Kasumi-1 (cell line): ENCODE data around the gene SPDYE2B.
"Not testable (repeated sequence)": the region's sequence is repeated elsewhere in the genome, so short reads cannot be mapped to it uniquely, and the experiment has no call there.

Source experiments
- DNase-seq, 2 experiments: peaks; one replicate each; lab custom pipeline; 2025; lab: John Stamatoyannopoulos, UW

The SPDYE2B gene, protein sequence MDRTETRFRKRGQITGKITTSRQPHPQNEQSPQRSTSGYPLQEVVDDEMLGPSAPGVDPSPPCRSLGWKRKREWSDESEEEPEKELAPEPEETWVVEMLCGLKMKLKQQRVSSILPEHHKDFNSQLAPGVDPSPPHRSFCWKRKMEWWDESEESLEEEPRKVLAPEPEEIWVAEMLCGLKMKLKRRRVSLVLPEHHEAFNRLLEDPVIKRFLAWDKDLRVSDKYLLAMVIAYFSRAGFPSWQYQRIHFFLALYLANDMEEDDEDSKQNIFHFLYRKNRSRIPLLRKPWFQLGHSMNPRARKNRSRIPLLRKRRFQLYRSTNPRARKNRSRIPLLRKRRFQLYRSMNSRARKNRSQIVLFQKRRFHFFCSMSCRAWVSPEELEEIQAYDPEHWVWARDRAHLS

DNA sequence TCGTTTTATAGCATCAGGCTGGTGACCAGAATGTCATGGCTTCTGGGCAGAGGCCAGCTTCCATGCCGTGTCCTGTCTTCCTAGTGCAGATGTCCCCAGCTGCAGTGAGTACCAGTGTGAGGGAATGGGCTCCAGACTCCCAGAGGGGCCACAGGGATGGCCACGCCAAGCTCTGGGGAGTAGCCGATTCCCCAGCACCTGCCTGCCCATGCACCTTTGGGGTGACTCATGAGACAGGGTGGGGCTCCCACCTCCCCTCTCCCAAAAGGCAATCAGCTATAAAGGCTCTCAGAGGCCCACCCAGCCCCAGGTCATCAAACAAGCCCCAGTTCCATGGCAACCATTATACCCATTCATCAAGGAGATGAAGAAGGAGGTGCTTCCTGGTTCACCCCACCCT is at the start of gene SPDYE2B:
TSS of gene SPDYE2B (plus strand) at position 396 of the 400 bp plus-strand sequence. CDS start 2,030 bp downstream, outside the sequence.
- not testable (repeated sequence) for DNase-seq

DNA sequence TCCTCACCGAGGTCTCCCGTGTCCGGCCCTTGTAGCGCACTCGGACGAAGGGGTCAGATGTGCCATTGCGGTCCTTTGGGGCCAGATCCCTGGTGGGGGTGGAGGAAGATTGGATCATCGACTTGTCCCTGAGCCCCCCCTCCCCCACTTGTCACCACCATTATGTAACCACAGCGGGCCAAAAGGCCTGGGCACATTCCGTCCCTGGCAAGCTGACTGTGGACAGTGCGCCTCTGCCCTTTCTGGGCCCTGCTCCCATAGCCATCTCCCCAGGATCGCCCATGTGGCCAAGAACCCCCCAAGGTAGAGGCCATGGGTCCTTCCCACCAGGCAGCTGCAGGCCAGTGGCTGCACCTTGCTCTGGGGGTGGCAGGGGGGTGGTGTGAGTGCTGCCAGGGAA is 47.8 kb upstream of the SPDYE2B start:
- not testable (repeated sequence) for DNase-seq

DNA sequence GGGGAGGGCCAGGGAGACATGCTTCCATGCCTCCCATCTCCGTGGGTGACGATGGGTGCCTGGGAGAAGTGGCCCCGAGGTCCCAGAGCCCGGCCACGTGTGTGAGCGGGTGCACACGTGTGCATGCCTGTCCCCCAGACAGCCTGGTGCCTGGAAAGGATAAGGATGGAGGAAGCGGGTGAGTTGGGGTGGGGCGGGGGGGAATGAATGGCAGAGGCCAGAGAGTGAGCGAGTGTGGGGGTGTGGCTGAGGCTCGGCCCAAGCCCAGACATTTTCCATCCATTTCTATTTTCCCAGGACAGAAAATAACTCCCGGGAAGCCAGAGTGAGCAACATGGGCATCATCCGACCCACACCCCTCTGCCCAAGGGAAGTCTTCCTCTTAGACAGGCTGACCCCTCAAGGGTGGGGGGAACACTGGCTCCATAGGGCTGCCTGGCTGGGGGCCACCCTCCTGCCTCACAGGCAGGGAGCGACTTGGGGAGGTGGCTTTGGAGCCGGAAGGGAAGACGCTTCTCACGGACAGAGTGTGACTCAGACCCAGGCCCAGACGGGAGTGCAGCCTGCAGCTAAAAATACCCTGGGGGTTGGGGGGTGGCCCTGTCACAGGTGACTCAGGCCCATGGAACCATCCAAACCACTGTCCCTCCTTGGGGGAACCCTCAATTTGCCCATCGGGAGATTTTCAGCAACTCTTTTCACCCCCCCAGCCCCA is 45.5 kb upstream of the SPDYE2B start:
- DNase-seq: not testable (repeated sequence)

DNA sequence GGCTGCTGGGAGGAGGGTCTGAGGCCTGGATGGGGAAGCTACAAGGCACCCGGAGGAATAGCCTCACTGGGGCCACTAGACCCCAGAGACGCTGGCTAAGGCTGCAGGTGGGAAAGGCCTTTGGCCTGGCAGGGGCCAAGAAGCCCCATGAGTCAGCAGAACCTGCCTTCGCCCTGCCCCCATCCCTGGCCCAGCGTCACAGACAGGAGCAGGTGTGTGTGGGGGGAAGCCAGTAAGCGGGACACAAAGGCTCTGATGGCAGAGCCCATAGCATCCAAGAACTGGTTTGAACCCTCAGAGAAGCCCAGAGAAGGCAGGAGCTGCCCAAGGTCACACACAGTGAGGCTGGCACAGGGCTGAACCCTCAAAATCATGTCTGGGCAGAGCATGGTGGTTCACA is 43.3 kb upstream of the SPDYE2B start:
- not testable (repeated sequence) for DNase-seq

DNA sequence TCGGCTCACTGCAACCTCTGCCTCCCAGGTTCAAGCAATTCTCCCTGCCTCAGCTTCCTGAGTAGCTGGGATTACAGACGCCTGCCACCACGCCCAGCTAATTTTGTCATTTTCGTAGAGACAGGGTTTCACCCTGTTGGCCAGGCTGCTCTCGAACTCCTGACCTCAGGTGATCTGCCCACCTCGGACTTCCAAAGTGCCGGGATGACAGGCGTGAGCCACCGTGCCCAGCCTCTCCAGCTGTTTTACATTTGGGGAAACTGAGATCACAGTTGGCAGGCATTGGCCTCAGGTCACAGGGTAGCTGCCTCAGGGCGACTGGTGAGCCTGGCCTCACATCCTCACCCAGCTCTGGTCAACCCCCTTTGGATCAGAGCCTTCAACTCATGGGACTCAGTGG is 40.4 kb upstream of the SPDYE2B start:
- DNase-seq: not testable (repeated sequence)

DNA sequence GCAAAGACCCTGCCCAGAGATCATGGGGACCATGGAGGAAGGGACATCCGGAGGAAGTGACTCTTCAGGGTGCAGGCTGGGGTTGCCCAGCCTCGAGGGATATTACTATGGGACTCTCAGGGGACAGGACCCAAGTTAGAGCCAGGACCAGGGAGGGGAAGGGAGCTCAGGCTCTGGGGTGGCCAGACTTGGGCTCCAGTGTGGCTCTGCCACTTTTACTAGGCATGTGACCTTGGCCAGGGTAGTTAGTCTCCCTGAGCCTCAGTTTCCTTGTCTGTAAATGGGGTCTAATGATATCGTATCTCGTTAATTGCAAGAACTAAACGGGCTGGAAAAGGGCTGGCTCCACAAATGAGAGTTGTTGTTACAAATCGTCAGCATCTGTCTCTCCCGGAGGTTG is 39.7 kb upstream of the SPDYE2B start:
- DNase-seq: not testable (repeated sequence)

DNA sequence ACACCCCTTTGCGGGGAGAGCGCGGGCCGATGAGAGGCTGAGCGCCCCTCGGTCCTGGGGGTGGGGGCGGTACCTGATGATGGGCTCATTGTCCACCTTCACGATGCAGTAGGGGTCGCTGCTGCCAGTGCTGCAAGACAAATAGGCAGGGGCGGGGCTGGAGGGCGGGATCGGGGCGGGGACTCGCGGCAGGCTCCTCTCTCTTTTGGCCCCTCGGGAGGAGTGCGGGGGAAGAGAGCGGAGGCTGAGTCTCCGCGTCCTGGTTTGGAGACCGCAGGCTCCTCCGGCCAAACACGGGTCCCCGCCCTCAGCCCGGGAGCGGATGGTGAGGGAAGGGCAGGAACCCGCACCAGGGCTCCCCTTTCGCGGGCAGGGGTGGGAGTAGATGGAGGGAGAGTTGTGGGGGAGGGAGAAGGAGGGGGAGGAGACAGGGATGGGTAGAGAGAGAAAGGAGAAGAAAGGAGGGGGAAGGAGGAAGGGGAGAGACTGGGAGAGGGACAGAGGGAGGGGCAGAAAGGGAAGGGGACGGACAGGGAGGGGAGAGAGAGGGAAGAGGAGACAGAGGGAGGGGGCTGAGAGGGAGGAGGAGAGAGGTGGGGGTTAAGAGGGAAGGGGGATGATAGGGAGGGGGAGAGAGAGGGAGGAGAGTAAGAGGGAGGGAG is 39.0 kb upstream of the SPDYE2B start:
- not testable (repeated sequence) for DNase-seq

DNA sequence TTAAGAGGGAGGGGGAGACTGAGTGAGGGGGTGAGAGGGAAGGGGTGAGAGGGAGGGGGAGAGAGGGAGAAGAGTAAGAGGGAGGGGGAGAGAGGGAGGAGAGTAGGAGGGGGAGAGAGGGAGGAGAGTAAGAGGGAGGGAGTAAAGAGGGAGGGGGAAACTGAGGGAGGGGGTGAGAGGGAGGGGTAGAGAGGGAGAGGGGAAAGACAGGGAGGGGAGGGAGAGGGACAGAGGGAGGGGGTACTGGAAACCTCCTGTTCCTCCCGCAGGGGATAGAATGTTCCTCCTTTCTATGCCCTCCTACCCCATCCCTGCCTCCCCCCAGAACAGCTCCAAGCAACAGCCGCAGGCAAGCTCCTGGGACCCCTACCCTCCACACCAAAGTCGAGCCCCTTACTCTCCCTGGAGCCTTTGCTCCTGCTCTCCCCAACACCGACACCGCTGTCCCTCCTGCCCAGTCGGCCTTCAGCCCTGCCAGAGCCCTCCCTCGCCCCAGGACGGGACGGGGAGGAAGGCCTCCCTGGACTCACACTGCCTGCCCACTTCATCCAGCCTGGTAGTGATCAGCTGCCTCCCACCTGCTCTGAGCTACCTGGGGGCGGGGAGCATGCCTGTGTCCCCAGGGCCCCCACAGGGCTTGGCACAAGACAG is 38.3 kb upstream of the SPDYE2B start:
- DNase-seq: not testable (repeated sequence)

DNA sequence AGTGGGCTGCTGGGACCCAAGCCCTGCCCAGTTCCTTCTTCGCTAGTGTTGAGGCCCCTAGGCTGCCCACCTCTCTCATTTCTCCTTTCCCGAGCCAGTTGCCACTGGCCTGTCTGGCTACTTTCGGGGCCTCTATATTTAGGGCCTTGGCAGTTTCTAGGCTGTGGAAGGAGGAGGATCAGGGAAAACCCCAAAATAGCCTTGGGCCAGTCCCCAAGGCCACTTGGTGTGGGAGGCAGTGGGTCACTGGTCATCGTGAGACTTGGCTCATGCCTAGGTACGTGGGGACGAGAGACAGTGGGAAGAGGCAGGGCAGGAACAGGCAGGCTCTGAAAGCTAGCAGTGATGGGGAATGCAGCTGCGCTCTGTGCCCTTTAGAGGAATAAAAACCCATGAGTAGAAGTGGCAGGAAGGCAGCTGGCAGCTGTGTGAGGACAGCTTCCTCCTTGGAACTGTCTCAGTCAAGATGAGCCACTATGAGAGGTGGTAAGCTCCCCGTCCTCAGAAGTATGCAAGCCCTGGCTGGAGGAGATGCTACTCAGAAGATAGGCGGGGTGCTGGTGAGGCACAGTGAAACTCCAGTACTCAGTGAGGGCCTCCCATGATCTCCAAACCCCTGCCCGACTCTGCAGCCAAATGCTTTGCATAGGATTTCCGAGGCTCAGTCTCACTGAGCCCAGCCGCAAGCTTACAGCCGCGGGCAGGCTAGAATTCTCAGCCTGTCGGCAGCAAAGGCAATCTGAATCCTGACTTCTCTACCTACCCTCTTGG is 36.4 kb upstream of the SPDYE2B start:
- not testable (repeated sequence) for DNase-seq

DNA sequence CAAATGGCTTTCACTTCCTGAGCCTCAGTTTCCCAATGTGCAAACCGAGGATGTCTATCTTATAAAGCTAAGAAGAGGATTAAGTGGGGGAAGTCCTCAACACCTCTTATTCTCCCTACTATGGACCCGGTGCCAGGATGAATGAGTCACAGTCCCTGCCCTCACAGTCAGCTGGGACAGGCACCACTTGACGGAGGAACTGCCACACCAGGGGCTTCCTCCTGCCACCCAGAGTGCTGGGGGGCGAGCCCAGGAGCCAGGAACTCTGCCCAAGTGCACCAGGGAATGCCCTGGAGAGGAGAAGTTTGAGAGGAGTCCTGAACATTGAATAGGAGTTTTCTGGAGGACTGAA is 35.8 kb upstream of the SPDYE2B start:
- DNase-seq: not testable (repeated sequence)

DNA sequence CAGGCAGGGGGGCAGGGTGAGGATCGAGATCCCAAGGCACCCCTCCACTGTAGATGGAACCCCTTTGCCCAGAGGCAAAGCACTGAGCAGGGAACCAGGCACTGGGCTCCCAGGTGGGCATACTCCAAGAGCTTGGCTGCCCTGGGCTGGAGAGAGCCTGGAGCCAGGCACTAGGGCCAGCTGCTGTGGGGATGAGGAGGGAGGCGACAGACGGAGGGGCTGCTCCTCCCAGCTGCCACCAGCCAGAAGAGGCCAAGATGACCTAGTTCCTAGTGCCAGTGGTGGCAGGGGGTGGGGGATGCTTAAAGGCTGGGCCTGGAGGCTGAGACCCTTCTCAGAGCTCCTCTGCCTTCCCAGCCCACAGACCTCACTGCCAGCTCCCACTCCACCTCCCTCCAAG is 35.2 kb upstream of the SPDYE2B start:
- not testable (repeated sequence) for DNase-seq

DNA sequence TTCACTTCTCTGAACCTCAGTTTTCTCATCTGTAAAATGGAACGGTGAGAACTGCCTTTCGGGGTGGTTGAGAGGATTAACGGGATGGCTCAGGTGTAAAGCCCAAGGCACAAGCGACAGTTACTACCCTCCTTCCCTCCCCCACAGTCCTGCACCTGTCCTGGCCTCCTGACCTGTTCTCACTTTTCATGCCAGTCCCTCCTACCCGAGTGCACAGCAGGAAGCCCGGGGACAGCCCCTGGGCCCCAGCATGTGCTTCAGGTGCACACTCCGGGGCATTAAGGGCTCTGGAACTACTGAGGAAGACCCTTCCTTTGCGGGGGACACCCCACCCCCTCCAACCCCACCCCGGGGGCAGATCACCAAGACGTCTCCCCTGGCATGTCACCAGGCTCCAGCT is 34.2 kb upstream of the SPDYE2B start:
- not testable (repeated sequence) for DNase-seq

DNA sequence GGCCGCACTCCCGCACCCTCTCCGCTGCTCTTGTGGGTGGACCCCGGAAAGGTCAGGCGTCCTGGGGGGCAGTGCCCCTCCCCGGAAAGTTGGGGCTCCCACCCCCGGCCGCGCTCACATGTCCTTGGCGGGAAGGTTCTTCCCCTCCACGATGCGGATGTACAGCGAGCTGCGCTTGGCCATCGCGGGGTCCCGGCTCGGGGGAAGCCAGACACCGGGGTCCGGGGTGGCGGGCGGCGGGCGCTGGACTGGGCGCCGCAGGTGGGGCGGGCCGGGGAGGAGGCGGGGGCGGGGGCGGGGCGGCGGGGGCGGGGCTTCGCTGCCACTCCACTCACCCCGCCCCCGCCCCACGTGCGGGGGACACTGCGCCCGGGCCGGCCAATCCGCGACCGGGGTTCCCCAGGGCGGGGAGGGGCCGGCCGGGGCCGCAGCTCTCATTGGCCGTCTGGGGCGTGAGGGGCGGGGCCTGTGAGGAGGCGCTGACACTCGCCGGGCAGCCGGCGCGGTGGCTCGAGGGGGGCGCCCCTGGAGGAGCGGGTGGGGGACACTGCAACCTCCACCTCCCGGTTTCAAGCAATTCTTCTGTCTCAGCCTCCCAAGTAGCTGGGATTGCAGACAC is 33.5 kb upstream of the SPDYE2B start, which contains the start of gene RASA4:
TSS of gene RASA4 (minus strand) at position 250 of the 619 bp plus-strand sequence. CDS start at position 183, 67 bp downstream.
- DNase-seq: not testable (repeated sequence)

DNA sequence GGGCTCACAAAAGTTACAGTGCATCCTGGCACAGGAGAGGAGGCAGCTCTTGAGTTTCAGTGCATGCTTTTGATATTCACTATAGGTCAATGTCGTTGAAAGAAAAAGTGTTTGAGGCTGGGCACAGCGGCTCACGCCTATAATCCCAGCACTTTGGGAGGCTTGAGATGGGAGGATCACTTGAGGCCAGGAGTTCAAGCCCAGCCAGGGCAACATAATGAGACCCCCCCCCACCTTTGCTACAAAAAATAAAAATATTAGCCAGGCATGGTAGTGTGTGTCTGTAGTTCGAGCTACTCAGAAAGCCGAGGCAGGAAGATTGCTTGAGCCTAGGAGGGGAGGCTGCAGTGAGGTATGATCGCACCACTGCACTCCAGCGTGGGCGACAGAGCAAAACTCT is 32.0 kb upstream of the SPDYE2B start:
- not testable (repeated sequence) for DNase-seq

DNA sequence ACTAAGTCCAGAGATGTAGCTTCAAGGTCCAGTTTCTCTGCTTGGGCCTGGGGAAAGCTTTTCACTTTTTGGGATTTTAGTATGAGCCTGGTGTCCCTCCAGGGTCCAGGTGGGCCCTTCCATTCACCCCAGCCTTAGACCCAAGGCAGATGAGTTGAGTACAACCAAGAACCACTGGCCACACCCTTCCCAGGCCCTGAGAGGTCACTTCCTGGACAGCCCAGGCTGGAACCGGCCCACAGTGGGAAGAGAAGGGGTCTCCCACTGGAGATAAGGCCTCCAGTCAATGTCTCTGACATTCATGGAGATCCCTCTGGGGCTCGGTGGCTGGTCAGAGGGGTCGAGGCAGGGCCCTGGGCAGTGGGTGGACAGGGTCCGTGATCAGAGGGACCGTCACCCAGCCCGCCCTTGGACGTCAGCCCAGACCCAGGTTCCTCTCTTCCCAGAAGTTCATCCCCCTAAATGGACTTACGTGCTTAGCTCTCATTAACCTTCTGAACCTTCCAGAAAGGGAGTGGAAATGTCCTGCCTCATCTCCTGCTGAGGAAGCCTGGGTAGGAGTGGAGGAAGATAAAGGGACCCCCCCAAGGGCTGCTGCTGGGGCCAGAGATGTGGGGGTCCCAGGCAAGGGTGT is 22.7 kb upstream of the SPDYE2B start:
- not testable (repeated sequence) for DNase-seq

DNA sequence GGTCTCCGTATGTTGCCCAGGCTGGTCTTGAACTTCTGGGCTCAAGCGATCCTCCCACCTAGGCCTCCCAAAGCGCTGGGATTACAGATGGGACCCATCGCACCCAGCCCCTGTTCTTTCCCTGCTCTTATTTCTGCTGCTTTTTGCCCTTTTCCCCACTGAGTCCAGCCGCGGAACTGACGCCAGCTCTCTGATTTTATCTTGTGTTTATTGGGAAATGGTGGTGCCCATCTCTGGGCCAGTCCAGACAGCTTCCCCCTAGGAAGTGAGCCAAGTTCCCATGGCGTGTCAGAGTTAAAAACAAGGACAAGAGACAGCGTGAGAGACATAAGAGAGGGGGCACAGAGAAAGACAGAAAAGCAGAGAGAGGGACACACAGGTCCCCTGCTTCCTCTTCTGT is 19.5 kb upstream of the SPDYE2B start:
- DNase-seq: not testable (repeated sequence)

DNA sequence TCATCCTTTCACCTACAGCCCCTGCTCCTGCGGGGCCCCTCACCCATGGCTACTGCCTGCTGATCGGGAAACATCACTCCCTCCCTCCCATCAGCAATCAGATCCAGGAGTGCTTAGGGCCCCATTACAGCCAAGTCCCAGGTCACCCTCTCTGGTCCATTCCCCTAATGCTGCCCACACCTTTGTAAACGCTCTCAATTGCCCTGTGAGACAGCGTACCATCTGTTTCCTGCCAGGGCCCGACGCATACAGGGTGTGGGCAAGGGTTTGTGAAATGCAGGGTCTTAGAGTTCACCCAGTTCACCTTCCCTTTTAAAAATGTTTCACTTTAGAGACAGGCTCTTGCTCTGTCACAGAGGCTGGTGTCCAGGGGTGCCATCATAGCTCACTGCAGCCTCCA is 15.8 kb upstream of the SPDYE2B start:
- not testable (repeated sequence) for DNase-seq

DNA sequence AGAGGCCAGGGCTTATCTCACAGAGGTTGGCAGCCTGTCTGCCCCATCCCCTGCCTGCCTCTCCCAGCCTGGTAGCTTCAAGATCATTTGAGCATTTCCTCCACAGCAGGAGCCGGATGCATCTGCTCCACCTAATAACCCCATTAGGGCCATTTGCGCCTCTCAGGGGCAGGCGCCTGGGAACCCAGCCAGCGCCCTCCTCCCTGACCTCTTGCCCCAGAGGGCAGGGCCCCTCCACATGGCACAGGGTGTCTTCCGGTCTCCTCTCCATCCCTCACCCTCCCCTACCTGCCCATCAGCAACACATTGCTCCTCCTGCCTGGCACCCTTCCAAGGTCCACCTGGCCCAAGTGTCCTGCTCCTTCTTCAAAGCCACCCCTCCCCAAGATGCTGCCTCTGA is 14.8 kb upstream of the SPDYE2B start:
- DNase-seq: not testable (repeated sequence)

DNA sequence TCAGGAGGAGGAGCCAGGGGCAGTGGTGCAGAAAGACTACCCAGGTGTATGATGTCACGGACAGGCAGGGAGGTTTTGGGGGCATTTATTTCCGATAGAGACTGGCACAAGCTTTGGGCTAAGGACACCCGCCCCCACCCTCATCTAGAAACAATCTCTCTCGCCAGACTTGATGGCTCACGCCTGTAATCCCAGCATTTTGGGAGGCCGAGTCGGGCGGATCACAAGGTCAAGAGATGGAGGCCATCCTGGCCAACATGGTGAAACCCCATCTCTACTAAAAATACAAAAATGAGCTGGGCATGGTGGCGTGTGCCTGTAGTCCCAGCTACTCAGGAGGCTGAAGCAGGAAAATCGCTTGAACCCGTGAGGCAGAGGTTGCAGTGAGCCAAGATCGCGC is 13.2 kb upstream of the SPDYE2B start:
- DNase-seq: not testable (repeated sequence)

DNA sequence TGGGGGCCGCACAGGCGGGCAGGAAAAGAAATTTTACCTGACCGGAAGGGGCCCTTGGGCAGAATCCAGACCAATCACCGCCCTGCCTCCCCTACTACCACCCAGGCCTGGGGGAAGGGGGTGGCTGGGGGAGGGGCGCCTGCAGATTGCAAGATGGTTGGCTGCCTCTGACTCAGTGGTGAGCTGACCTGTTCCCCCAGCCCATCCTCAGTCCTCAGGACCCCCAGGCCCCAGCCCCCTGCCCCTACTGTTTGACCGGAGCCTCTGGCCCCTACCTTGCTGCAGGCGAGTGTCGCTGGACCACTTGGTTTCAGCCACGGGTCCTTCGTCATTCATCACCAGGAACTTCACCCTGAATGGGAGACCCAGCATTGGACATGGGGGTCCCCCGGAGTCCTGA is 11.3 kb upstream of the SPDYE2B start:
- not testable (repeated sequence) for DNase-seq
